ENCODE measurements around the gene CACNA1A.
A peak's percentile ranks its signal among the peaks of the same experiment; 100 is the strongest.
"Not testable (repeated sequence)": the region's sequence is repeated elsewhere in the genome, so short reads cannot be mapped to it uniquely, and the experiment has no call there.

CACNA1A gene

GRCh38 chr19:13506471-13506820, at the start of gene CACNA1A:
CACNA1A (minus strand) TSS chr19:13506479; CDS start chr19:13506224, 255 bp downstream.
- no peak for DNase-seq

GRCh38 chr19:13554506-13555240, 48.4 kb upstream of the CACNA1A start:
- no peak for DNase-seq

- no peak for DNase-seq
Observed at GRCh38 chr19:13553880-13554400, 47.7 kb upstream of the CACNA1A start.

- no peak for DNase-seq
Observed at GRCh38 chr19:13548131-13548530, 41.9 kb upstream of the CACNA1A start.

GRCh38 chr19:13547102-13547501, 40.8 kb upstream of the CACNA1A start:
- no peak for DNase-seq

GRCh38 chr19:13544423-13544822, 38.1 kb upstream of the CACNA1A start:
- no peak for DNase-seq

- DNase-seq: no peak
Observed at GRCh38 chr19:13541554-13541953, 35.3 kb upstream of the CACNA1A start.

GRCh38 chr19:13539332-13539731, 33.1 kb upstream of the CACNA1A start:
- DNase-seq: no peak

- no peak for DNase-seq
Observed at GRCh38 chr19:13538601-13539253, 32.4 kb upstream of the CACNA1A start.

GRCh38 chr19:13537454-13537853, 31.2 kb upstream of the CACNA1A start:
- DNase-seq: no peak

GRCh38 chr19:13530720-13531119, 24.4 kb upstream of the CACNA1A start:
- DNase-seq: no peak

GRCh38 chr19:13529721-13530120, 23.4 kb upstream of the CACNA1A start:
- not testable (repeated sequence) for DNase-seq

GRCh38 chr19:13526552-13526951, 20.3 kb upstream of the CACNA1A start:
- peak; percentile 39 to 44 for DNase-seq

GRCh38 chr19:13521066-13521465, 14.8 kb upstream of the CACNA1A start:
- no peak for DNase-seq

GRCh38 chr19:13511947-13512346, 5.7 kb upstream of the CACNA1A start:
- no peak for DNase-seq

GRCh38 chr19:13507053-13507611, 853 bp upstream of the CACNA1A start:
- no peak for DNase-seq

GRCh38 chr19:13505761-13506470, 363 bp downstream of the CACNA1A start:
- DNase-seq: peak; percentile 8 to 15

- DNase-seq: no peak
Observed at GRCh38 chr19:13505164-13505695, 1.0 kb downstream of the CACNA1A start.

- DNase-seq: no peak
Observed at GRCh38 chr19:13503570-13504235, 2.6 kb downstream of the CACNA1A start.

- no peak for DNase-seq
Observed at GRCh38 chr19:13502231-13502630, 4.0 kb downstream of the CACNA1A start.

GRCh38 chr19:13499692-13500091, 6.6 kb downstream of the CACNA1A start:
- DNase-seq: no peak

- no peak for DNase-seq
Observed at GRCh38 chr19:13493516-13494310, 12.6 kb downstream of the CACNA1A start.

Measured in activated CD4-positive, alpha-beta T cell treated with anti-CD3 and anti-CD28 coated beads, Interleukin-2, amount 50 U/mL, for 48 hours (primary cell).